Colon (tissue), 2 donors: Measurements from ENCODE around the gene NVL.
"Not testable (repeated sequence)": the region's sequence is repeated elsewhere in the genome, so short reads cannot be mapped to it uniquely, and the experiment has no call there.

ENCODE experiments used
- FAIRE-seq: peaks from 2 replicates; lab custom pipeline; 2012; peaks lifted over from hg19 to GRCh38; lab: Jason Lieb, UNC
- donor health status: control.
- donor health status: control.

The NVL gene

DNA sequence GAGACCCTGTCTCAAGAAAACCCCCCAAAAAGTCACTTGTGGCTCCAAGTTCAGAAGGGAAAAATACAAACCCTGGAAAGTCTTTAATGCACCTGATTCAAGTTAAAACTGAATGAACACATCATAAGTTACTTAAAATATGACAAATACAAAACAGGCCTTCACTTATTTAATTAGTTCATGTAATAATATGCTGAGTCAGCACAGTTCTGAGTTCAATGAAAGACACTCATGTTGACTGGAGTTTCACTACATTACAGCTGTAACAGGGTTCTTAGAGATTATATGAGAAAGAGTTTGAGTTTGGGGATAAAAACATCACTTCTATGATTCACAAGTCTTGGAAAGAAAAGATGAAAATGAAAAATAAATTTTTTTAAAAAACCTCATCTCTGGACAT, 96.0 kb downstream of the NVL start:
- no peak for FAIRE-seq

DNA sequence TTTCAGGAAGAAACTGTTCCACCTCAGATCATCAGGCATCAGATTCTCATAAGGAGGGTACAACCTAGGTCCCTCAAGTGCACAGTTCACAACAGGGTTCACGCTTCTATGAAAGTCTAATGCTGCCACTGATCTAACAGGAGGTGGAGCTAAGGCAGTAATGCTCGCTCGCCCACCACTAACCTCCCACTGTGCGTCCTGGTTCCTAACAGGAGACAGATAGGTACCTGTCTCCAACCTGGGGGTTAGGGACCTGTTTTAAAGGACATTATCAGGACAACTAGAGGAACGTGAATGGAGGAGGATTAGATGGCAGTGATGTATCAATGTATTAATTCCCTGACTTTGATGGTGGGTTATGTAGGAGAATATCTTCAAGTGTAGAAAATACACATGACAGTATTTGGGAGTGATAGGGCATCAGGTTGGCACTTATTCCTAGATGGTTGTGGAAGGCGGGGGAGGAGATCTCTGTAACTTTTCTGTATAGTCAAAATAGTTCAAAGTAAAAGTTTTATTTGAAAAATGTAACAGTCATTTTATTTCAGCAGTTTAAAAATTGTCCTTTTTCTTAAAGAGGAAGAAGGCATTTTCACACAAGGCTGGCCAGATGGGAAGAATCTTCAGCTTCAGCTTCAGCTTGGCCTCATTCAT, 103.0 kb downstream of the NVL start:
- no peak for FAIRE-seq

DNA sequence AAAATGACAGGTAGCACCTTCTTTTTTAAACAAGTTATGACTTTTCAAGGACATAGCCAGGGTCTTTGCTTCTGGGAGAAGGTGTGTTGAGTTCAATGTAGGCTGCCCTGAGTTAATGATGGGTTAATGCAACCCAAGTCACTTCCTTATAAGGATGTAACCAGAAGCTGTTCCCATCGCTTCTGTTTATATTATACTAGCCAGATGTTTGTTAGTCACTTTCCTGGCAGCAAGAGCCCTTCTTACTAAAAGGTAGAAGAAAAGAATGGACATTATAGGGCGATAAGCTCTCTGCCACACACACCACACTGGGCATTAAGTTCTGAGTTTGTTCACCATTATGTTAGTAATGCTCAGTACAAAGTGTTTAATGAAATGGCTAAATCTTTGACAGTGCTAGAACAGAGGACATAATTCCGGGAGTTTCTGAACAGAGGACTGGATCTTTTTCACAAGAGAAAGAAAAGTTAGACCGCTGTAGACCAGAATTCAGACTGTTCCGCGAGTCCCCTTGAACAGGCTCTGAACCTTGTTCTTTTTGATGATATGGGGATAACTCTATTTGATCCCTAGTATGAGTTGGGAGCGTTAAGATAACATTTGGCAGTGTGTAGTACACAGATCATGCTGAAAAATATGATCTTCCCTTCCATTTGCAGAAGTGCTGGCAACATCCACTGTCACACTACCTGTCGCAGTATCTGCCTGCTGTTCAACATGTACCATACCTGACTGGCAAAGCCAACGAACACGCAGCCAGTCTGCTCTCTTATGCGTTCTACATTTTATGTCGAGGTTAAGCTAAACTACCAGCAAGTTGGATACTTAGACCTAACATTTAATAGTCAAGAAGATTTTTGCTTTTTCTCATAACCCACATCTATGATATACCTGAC, 105.9 kb downstream of the NVL start:
- FAIRE-seq = no peak

DNA sequence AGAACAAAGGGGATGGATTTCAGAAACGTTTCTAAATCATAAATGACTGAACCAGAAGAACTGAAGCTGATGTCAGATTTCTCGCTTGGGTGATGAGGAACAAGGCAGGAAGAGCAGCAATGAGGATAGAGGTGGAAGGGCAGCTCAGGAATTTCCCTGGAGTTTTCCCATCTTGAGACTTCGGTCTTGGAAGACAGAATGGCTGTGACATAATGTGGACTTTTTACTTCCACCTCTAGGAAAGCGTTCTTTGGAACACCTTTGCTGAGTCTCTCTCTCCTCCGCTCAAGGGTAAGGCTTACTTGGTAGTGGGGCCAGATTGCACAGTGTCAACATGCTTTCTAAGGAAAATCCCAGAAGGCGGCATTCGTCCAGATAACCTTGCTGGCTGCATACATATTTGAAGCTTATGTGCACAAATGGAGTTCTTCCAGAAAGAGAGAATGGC, 110.3 kb downstream of the NVL start:
- FAIRE-seq = no peak

DNA sequence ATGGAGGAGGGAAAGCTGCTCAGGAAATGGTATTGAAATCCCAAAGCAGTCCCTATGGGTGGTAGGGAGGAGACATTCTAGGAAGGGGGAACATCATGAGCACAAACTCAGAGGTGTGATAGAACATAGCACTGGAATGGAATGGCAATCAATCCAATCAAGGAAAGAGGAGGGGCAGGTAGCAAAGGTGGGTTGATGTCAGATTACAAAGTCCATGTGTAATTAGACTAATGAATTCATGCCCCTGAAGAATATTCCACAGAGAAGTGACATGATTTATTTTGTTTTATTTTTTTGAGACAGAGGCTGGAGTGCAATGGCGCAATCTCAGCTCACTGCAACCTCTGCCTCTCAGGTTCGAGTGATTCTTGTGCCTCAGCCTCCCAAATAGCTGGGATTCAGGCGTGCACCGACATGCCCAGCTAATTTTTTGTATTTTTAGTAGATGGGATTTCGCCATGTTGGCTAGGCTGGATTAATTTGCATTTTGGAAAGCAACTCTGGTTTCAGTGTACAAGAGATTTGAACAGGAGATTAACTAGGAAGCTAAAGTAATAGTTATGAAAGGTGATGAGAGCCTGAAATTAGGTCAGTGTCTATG, 110.9 kb downstream of the NVL start:
- FAIRE-seq = no peak

DNA sequence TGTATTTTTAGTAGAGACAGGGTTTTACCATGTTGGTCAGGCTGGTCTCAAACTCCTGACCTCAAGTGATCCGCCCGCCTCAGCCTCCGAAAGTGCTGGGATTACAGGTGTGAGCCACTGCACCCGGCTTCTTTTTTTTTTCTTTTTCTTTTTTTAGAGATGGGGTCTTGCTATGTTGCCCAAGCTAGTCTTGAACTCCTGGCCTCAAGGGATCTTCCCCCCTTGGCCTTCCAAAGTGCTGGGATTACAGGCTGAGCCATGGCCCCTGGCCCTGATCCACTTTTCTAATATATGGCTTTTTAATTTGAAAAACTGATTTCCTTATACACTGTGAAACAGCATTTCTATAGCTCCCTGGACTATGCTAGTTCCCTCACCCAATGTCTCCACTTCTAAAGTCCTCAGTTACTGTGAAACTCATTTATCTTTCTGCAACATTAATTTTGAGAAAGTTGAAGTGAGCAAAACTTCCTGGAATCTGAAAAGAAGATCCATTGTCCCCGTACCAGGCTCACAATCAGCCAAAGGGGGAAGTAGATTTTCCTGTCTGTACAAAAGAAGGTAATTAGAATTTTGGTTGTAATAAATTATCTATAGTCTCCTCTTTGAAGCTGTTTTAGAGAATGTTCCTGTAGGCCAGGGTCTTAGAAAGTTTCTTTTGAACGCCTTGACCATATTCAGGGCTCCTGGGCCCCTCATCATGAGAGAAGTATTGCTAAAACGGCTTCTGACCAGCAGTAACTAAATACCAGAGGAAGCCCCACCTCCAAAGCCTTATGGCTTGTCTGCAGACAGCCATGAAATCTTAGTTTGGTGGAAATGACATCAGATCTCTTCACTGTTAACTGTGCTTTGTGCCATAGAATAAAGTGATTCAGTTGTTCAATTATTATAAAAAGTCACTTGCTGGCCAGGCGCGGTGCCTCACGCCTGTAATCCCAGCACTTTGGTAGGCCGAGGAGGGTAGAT, 112.0 kb downstream of the NVL start:
- FAIRE-seq = no peak

DNA sequence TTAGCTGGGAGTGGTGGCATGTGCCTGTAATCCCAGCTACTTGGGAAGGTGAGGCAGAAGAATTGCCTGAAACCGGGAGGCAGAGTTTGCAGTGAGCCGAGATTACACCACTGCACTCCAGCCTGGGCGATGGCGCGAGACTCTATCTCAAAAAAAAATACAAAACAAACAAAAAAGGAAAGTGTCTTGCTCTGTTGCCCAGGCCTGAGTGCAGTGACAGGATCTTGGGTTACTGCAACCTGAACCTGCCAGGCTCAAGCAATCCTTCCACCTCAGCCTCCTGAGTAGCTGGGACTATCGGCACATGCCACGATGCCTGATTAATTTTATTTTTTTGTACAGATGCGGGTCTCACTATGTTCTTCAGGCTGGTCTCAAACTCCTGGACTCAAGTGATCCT, 113.6 kb downstream of the NVL start:
- no peak for FAIRE-seq

DNA sequence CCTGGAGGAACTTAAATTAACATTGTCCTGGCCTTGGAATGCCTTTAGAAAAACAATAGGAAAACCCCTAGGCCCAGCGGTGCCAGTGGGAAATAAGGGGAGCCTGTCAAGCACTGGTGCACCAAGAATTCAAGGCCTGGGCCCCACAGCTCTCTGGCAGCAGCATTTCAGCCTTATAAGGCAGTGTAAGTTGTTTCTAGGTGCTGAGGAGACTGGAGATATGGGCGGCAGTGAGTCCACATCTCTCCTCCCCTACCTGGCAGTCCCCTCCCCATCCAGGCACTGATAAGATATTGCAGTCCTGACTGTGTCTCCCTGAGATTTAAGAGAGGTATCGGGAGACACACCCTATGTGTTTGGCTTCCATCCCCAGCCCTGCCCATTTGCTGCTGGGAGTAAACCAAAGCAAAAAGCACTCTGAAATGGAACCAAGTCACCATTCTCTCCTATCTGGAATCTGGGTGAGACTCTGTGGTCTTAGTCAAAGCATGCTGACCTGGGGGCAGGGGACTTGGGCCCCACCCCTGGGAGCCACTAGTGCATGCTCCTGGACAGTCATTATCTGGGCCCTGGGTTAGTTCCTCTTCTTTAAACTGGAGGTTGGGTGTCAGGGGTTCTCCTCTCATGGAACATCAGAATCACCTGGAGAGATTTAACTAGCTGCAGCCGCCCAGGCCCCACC, 116.4 kb downstream of the NVL start:
- FAIRE-seq = no peak

DNA sequence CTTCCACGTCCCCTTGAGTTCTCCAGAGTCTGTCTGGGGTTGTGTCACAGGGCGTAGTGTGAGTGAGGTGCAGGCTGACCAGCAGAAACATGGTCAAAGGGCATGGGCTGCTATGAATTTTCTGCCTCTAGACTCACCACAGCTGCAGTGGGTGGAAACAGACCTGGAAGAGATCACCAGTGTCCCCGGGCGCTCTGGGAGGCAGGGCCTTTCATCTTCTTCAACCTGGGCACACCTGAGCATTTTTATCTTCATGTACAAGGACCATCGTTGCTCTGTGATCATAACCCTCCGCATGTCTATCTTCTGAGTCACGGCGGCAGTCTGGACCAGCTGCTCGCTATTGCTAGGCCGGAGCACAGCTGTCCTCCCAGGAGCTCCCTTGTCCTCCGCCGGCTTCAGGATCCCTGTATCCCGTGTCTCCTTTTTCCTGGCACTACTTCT, 117.3 kb downstream of the NVL start:
- no peak for FAIRE-seq

DNA sequence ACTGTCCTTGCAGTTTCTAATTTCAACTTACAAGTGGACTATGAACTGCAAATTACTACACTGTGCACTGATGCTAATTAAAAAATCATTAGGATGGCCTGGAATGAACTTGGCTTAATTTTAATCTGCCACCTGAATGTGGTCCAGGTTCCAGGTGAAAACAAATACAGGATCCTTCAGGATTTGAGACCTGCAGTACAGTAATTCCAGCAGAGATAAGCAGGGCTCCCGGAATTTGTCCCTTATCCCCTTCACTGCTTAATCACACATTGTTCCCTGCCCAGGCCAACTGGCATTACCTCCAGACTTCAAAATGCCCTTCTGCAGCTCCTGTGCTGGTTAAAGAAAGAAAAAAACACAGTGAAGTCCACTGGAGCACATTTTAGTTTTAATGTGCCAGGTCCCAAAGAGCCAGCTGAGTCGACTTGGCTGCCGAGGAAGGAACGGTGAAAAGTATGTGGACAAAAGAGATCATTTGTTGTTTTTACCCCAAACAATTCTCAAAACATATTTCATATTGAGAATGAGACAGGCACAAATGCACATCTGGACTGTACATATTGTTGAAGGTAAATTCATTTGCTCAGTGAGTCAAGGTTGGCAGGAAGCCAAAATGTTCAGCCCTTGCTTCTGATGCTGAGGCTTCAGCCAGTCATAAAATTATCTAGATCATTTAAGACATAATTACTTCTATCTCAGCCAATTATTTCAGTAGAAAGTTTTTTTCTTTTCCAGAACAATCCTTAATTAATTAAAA, 118.6 kb downstream of the NVL start:
- no peak for FAIRE-seq

DNA sequence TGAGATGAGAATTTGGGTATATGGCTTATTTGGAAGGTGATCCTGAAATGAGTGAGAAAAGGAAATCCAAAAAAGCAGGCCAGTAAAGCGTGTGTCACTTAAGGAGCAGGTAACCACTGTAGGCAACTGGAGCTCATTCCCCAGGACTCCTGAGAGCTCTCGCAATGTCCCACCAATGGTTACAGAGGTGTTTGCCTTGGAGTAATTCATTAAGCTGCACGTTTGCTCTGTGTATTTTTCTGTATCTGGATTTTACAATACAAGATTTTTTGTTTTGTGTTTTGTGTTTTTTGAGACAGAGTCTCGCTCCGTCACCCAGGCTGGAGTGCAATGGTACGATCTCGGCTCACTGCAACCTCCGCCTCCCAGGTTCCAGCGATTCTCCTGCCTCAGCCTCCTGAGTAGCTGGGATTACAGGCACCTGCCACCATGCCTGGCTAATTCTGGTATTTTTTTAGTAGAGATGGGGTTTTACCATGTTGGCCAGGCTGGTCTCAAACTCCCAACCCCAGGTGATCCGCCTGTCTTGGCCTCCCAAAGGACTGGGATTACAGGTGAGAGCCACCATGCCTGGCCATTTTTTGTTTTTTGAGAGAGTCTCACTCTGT, 123.9 kb downstream of the NVL start:
- not testable (repeated sequence) for FAIRE-seq

DNA sequence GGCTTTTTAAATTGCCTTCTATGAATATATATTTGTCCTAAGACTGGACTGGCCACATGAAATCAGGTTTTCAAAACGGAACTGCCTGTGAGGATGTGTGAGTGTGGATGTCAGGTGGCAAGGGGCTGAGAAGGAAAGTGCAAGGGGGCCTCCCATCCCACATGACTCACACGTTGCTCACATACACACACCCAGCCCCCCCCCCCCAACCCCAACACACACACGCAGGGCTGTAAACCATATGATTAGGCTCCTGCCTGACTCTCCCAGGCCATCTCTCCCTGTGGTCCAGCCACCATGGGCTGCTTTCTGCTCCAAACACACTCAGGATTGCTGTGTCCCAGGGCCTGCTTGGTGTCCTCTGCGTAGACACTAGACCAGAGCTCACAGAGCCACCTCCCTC, 124.5 kb downstream of the NVL start:
- no peak for FAIRE-seq

DNA sequence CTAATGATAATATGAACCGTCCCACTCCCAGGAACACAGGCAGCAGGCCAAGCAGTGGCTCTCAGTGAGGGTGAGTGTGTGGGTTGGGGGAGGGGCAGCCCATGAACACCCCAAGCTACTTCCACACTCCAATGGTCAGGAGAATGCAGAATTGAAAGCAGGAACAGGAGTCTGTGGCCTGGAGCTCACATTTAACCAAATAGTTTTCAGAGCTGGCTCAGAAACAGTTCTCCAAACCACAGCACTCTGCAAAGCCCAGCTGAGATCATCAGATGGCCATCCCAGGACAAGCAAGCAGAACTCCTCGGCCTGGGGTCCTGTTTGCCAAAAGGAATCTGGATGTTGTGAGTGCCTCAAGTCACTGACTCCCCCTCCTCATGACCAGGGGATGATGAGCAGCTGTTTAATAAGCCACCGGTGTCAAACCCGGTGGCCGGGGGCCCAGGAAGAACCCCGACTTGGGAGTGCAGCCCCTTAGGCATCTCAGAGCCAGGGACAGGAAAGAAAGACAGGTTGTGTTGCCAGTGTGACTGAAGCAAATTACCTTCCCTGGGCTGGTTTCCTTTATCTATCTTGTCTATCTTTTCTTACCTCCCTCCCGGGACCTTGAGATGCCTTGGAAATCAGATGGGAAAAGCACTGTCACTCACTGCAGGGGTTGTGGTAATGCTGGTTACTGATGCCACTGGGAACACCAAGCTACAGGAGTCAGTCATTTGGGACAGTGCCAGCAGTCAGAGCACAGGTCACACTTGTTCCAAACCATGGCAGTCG, 126.5 kb downstream of the NVL start:
- no peak for FAIRE-seq

DNA sequence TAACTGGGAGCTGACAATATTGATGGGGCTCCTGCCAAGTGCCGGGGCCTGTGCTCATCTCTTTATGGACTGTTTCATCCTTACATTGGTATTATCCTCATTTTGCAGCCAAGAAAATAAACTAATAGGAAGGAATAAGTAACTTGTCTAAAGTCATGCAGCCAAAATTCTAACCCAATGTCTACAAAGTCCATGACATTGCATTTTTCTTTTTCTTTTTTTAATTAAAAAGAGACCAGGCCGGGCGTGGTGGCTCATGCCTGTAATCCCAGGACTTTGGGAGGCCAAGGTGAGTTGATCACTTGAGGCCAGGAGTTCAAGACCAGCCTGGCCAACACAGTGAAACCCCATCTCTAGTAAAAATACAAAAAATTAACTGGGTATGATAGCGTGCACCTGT, 128.1 kb downstream of the NVL start:
- no peak for FAIRE-seq

DNA sequence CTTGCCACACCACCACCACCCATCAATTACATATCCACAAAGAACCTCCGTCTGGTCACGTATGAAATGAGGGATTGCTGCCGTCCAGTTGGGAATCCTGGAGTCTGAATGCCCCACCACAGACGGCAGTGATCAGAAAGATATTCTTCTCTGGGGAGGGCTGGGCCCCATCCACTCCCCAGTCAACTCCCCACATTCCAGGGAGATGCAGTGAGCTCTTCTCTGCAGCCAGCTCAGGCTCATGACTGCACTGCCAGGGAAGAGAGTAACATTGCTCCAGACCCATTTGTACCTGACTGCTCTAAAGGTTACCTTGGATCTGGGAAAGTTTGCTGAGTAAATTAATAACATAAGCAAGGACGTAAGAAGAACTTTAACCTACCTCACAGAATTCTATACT, 128.6 kb downstream of the NVL start:
- no peak for FAIRE-seq

DNA sequence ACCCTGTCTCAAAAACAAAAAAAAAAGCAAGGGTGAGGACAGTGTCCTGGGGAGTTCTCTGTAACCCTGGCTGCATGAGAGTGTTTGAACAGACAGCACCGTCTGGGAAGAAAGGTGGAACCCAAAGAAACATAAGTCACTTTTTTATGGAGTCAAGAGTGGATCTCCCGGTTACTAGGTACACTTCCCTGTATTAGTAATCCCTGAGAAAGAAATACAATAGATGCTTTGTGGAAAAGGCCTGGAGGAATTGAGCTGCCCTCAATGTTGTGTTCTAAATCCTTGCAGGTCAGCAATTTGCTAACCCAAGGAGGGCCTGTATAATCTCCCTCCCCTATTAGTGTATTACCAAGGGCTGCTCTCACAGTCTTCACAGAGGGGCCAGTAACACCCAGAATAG, 130.3 kb downstream of the NVL start:
- no peak for FAIRE-seq

DNA sequence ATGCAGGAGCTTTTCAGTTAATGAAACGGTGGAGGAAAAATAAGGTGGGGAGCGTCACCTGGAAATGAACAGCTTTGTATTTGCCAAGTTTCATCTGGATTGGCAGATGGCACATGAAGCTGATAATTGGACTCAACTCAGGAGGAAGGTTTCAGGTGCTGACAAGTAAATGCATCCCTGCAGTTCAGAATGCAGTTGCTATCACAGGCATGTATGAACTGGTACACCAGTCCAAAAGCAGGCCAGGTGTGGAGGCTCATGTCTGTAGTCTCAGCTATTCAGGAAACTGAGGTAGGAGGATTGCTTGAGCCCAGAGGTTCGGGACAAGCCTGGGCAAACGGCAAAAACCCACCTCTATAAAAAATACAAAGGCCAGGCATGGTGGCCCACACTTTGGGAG, 131.4 kb downstream of the NVL start:
- FAIRE-seq = no peak

DNA sequence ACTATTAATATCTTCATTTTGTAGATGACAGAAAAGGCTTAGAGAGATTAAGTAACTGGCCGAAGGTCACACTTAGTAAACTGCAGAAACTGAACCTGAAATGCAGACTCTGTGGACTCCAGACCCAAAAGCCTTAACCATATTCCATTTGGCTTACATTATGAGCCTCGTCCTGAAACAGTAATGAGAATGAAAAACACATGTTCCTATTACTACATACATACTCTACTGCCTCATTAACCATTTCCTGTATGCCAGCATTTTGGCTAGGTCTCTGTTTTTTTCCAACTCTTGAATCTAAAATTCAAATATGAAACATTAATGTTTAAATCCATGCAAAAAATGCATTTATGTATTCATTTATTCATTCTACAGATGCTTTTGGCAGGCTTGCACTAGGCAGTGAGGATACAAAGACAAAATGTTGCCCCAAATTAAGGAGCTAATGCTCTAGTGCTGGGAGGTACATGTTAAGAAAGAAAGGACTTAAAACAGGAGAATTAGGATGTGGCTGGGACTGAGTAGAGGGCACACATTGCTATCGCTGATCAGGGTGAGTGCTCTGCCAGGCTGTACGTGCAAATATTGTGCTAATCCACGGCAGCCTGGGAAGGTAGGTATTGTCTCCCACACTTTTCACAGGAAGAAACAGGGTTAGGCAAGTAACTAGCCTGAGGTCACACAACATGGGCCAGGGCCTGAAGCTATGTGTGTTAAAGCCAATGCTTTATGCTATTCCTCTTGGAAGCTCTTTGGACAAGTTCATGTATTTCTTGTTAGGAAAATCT, 133.0 kb downstream of the NVL start:
- FAIRE-seq = no peak
